Measurements from ENCODE around the gene UFC1. TPM values are rescaled to one million over a fixed set of nuclear protein-coding genes. Genes with fewer than 3 reads are reported as not detected.
A peak's percentile ranks its signal among the peaks of the same experiment; 100 is the strongest.

The UFC1 gene
- total and polyA plus RNA-seq, 2 experiments from 2014 or later = 86.2 to 89.6 TPM

DNA sequence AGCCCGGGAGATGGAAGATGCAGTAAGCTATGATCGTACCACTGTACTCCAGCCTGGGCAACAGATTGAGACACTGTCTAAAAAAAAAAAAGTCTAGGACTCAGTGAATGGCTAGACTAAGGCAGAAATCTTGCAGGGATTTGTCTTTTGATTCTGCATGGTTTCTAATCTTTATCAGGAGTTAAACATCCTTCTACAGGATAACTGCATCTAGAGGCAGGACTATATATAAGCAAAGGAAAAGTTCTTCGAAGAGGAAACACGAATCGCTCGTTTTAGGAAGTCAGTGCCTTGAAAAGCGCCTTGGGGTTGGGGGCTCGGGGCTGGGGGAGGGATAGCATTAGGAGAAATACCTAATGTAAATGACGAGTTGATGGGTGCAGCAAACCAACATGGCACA is 602 bp upstream of the UFC1 start:
- peak overlapping the region; percentile 95 for H2AFZ ChIP-seq
- peak overlapping the region; percentile 94 for H3K4me3 ChIP-seq
- no peaks in the 10 kb centered on the region for H3K27me3 ChIP-seq (replicated peaks; ENCODE audit: insufficient read depth)
- H3K79me2 ChIP-seq (ENCODE audit: insufficient read depth) = peaks cover 18% of the 10 kb centered on the region
- no peaks in the 10 kb centered on the region; the same call in 1 of the 2 replicates for H3K36me3 ChIP-seq (ENCODE audit: low read depth)
- peak; percentile 22 for DNase-seq
- no peaks in the 10 kb centered on the region for H3K9me3 ChIP-seq (ENCODE audit: low read depth)
- peak overlapping the region; percentile 85 for H3K4me2 ChIP-seq (ENCODE audit: unreplicated experiment)
- H4K20me1 ChIP-seq (ENCODE audit: insufficient read depth) = no peaks in the 10 kb centered on the region
- peak overlapping the region; percentile 98 for H3K9ac ChIP-seq
- 13 to 15% methylated on average over 9 of the region's 9 CpGs for WGBS, 2 experiments (ENCODE audit: low coverage in 1 of 2, low lambda C conversion rate in 2 of 2, missing lambda C conversion rate in 2 of 2)
- H3F3A ChIP-seq (ENCODE audit: insufficient read depth) = peaks cover 15% of the 10 kb centered on the region
- in situ Hi-C loops (cut with MboI) = no loop called here
- no peaks in the 10 kb centered on the region for H3K9me2 ChIP-seq (ENCODE audit: insufficient read depth)
- peak overlapping the region; percentile 97 for H3K27ac ChIP-seq
- TF ChIP-seq EZH2 (IDR thresholded peaks at IDR 0.05; ENCODE audit: insufficient read depth, poor library complexity, severe bottlenecking) (no peak), EZH2phosphoT487 (IDR thresholded peaks at IDR 0.05; ENCODE audit: insufficient read depth, low read depth) (no peak)
- peaks cover 3% of the 10 kb centered on the region for H3K4me1 ChIP-seq (ENCODE audit: insufficient read depth)

DNA sequence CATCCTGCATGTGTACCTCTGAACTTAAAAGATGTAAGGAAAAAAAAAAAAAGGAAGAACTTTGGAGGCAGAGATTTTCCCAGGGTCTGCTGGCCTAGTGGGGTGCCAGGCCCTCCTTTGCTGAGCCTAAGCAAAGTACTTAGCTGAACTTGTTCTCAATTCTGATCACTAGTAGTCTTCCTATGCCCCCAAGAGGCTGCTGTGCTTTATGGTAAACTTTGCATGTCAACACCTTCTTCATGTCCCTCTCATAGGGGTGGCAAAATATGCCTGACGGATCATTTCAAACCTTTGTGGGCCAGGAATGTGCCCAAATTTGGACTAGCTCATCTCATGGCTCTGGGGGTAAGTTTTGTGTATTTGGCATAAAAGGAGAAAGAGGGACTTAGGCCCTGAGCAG is 4.1 kb downstream of the UFC1 start:
- no peaks in the 10 kb centered on the region for H3K9me2 ChIP-seq (ENCODE audit: insufficient read depth)
- H3K79me2 ChIP-seq (ENCODE audit: insufficient read depth) = peaks cover 33% of the 10 kb centered on the region
- H3K27ac ChIP-seq = no peak overlapping the region
- WGBS, 2 experiments (ENCODE audit: low coverage in 1 of 2, low lambda C conversion rate in 2 of 2, missing lambda C conversion rate in 2 of 2) = 83 to 85% methylated on average over 1 of the region's 1 CpG
- peaks cover 22% of the 10 kb centered on the region for H3F3A ChIP-seq (ENCODE audit: insufficient read depth)
- no peaks in the 10 kb centered on the region for H3K27me3 ChIP-seq (replicated peaks; ENCODE audit: insufficient read depth)
- H4K20me1 ChIP-seq (ENCODE audit: insufficient read depth) = no peaks in the 10 kb centered on the region
- no peak overlapping the region for H3K4me2 ChIP-seq (ENCODE audit: unreplicated experiment)
- in situ Hi-C loops (cut with MboI) = no loop called here
- no peak overlapping the region for H3K4me3 ChIP-seq
- no peak overlapping the region for H3K9ac ChIP-seq
- no peak overlapping the region for H2AFZ ChIP-seq
- TF ChIP-seq EZH2 (IDR thresholded peaks at IDR 0.05; ENCODE audit: insufficient read depth, poor library complexity, severe bottlenecking) = no peak
- no peak for TF ChIP-seq EZH2phosphoT487 (IDR thresholded peaks at IDR 0.05; ENCODE audit: insufficient read depth, low read depth)
- no peak for DNase-seq
- H3K4me1 ChIP-seq (ENCODE audit: insufficient read depth) = peaks cover 7% of the 10 kb centered on the region
- H3K9me3 ChIP-seq (ENCODE audit: low read depth) = no peaks in the 10 kb centered on the region
- no peaks in the 10 kb centered on the region; the same call in 1 of the 2 replicates for H3K36me3 ChIP-seq (ENCODE audit: low read depth)

DNA sequence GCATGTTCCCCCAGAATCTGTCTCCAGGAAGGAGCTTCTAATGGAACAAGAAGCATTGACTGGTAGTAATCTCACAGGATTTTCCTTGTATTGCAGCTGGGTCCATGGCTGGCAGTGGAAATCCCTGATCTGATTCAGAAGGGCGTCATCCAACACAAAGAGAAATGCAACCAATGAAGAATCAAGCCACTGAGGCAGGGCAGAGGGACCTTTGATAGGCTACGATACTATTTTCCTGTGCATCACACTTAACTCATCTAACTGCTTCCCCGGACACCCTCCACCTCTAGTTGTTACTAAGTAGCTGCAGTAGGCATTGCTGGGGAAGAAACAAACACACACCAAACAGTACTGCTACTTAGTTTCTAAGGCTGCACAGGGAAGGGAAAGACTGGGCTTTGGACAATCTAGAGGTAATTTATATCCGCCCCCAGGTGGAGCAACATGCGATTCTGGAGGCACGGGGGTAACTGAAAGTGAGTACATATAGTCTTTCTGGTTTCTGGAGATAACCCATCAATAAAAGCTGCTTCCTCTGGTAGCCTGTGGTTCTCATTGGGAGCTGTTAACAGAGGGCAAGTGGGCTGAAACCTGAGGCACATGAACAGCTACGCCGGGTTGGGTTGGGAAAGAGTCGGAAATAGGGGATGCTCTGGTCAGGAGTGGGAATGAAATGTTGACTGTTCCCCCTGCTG is 4.7 kb downstream of the UFC1 start:
- DNase-seq = no peak
- TF ChIP-seq EZH2 (IDR thresholded peaks at IDR 0.05; ENCODE audit: insufficient read depth, poor library complexity, severe bottlenecking) (no peak), EZH2phosphoT487 (IDR thresholded peaks at IDR 0.05; ENCODE audit: insufficient read depth, low read depth) (no peak)
- Histone ChIP-seq H3K79me2 (ENCODE audit: insufficient read depth) (peaks cover 33% of the 10 kb centered on the region), H2AFZ (peak overlapping the region; percentile 88), H3K4me1 (ENCODE audit: insufficient read depth) (peaks cover 3% of the 10 kb centered on the region; the same call in 1 of the 2 replicates), H3K9ac (peak overlapping the region; percentile 93), H3K27ac (peak overlapping the region; percentile 73), H3K36me3 (ENCODE audit: low read depth) (no peaks in the 10 kb centered on the region; the same call in 1 of the 2 replicates), H3F3A (ENCODE audit: insufficient read depth) (peaks cover 22% of the 10 kb centered on the region), H3K27me3 (replicated peaks; ENCODE audit: insufficient read depth) (no peaks in the 10 kb centered on the region), H3K4me2 (ENCODE audit: unreplicated experiment) (peak overlapping the region; percentile 96), H3K4me3 (peak overlapping the region; percentile 82), H4K20me1 (ENCODE audit: insufficient read depth) (no peaks in the 10 kb centered on the region), H3K9me2 (ENCODE audit: insufficient read depth) (no peaks in the 10 kb centered on the region), H3K9me3 (ENCODE audit: low read depth) (no peaks in the 10 kb centered on the region)
- in situ Hi-C loops (cut with MboI) = no loop called here
- 53 to 58% methylated on average over 9 of the region's 9 CpGs for WGBS, 2 experiments (ENCODE audit: low coverage in 1 of 2, low lambda C conversion rate in 2 of 2, missing lambda C conversion rate in 2 of 2)

DNA sequence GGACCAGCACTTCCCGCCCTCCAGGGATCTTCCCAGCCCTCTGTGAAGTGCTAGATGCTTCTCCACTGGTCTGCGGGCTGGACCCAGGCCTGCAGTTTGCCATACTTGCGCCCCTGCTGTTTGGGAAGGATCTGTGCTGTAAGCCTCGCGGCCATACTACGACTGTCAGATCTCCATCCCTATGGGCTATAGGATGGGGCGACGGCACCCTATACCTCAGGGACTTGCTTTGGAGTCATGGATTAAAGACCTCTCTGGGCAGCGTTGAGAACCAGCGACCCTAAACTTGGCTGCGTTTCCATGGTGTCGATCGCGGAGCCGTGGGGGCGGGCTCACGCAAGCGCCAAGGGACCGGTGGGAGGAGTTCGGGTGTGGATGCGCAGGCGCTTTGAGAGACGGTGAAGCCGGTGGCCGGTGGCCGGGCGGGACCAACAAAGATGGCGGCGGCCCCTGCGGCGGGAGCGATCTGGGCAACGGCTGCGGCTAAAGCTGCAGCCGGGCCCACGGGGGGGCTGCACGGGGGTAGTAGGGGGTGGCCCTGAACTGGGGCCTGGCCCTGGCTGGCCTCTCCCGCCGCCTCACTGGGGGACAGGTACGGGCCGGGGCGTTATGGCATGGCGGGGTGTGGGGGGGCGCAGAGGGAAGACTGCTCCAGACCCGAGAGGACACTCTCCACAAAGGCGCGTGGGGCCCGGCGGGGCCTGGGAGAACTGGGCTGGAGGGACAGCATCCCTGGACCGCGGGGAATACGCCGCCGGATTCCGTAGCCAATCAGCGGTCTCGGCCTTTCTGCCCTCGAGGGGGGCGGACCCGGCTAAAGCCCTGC is 5.5 kb downstream of the UFC1 start, which contains the start of gene USP21:
USP21 (plus strand) TSS at position 414 of the 826 bp plus-strand sequence. CDS start 1,141 bp downstream, outside the sequence.
- Histone ChIP-seq H3K4me2 (ENCODE audit: unreplicated experiment) (peak within 1 kb of the TSS; percentile 96), H4K20me1 (ENCODE audit: insufficient read depth) (no peaks in the 10 kb centered on the region), H3K27me3 (replicated peaks; ENCODE audit: insufficient read depth) (no peaks in the 10 kb centered on the region), H3K9me3 (ENCODE audit: low read depth) (no peaks in the 10 kb centered on the region), H3F3A (ENCODE audit: insufficient read depth) (peaks cover 28% of the 10 kb centered on the region), H3K27ac (peak within 1 kb of the TSS; percentile 73), H3K36me3 (ENCODE audit: low read depth) (no peaks in the 10 kb centered on the region; the same call in 1 of the 2 replicates), H3K4me1 (ENCODE audit: insufficient read depth) (peaks cover 3% of the 10 kb centered on the region; the same call in 1 of the 2 replicates), H3K9me2 (ENCODE audit: insufficient read depth) (no peaks in the 10 kb centered on the region), H3K79me2 (ENCODE audit: insufficient read depth) (peaks cover 31% of the 10 kb centered on the region), H3K4me3 (peak within 1 kb of the TSS; percentile 82), H2AFZ (peak within 1 kb of the TSS; percentile 88), H3K9ac (peak within 1 kb of the TSS; percentile 93)
- WGBS, 2 experiments (ENCODE audit: low coverage in 1 of 2, low lambda C conversion rate in 2 of 2, missing lambda C conversion rate in 2 of 2) = 1% methylated on average over 49 to 57 of the region's 60 CpGs
- TF ChIP-seq EZH2phosphoT487 (IDR thresholded peaks at IDR 0.05; ENCODE audit: insufficient read depth, low read depth) (no peak), EZH2 (IDR thresholded peaks at IDR 0.05; ENCODE audit: insufficient read depth, poor library complexity, severe bottlenecking) (no peak)
- peak; percentile 98 for DNase-seq
- in situ Hi-C loops (cut with MboI) = no loop called here
